GM12878 (cell line): Measurements from ENCODE around the gene NEK1. TPM values are rescaled to one million over a fixed set of nuclear protein-coding genes. Genes with fewer than 3 reads are reported as not detected.

ENCODE experiments used
- ATF3 ChIP-seq: IDR thresholded peaks from 2 replicates; pipeline ENCODE4 v1.6.1; 2011; ENCODE audit warnings: low read depth, mild to moderate bottlenecking, low read length, moderate library complexity, borderline replicate concordance; ENCODE audit errors: extremely low read depth
- ATF7 ChIP-seq: fragments of 450-650 bp; IDR thresholded peaks from 2 replicates; pipeline ENCODE4 v1.6.1; 2016; ENCODE audit warnings: low read depth, mild to moderate bottlenecking
- BRCA1 ChIP-seq: IDR thresholded peaks from 2 replicates; pipeline ENCODE4 v1.6.1; 2011; ENCODE audit warnings: low read depth, low read length, improper control_type of control experiment
- CEBPB ChIP-seq, 2 experiments: fragments of 150-350 bp in 1 of 2; IDR thresholded peaks; 2 replicates each; pipeline ENCODE4 v1.6.1; 2012 to 2014; ENCODE audit warnings: low read depth in 2 of 2, low read length in 2 of 2, borderline replicate concordance in 1 of 2, inconsistent platforms in 1 of 2
- CHD4 ChIP-seq: fragments of 200-600 bp; sonication (generic); IDR thresholded peaks from 2 replicates; pipeline ENCODE4 v1.6.1; 2016; ENCODE audit warnings: mild to moderate bottlenecking
- E4F1 ChIP-seq: fragments of 450-650 bp; IDR thresholded peaks from 2 replicates; pipeline ENCODE4 v1.6.1; 2018; ENCODE audit warnings: borderline replicate concordance, mild to moderate bottlenecking; ENCODE audit not compliant: partially characterized antibody
- ETV6 ChIP-seq, 2 experiments: fragments of 450-650 bp in 1 of 2; IDR thresholded peaks in 1 of 2; conservative IDR thresholded peaks in 1 of 2; 2 replicates each; pipeline ENCODE4 v1.6.1; 2014; ENCODE audit warnings: antibody characterized with exemption in 1 of 2, borderline replicate concordance in 1 of 2, low read depth in 1 of 2, mild to moderate bottlenecking in 1 of 2, moderate library complexity in 1 of 2
- HDAC2 ChIP-seq: fragments of 200-600 bp; sonication (generic); IDR thresholded peaks from 2 replicates; pipeline ENCODE4 v1.6.1; 2017
- HDGF ChIP-seq: fragments of 450-650 bp; IDR thresholded peaks from 2 replicates; pipeline ENCODE4 v1.6.1; 2016; ENCODE audit warnings: antibody characterized with exemption
- JUNB ChIP-seq: IDR thresholded peaks from 2 replicates; pipeline ENCODE4 v1.6.1; 2016; ENCODE audit warnings: antibody characterized with exemption, mild to moderate bottlenecking
- KAT2A ChIP-seq: conservative IDR thresholded peaks from 2 replicates; pipeline ENCODE4 v1.6.1; 2011; ENCODE audit warnings: low read depth, low read length; ENCODE audit not compliant: control insufficient read depth
- NFYA ChIP-seq: IDR thresholded peaks from 2 replicates; pipeline ENCODE4 v1.6.1; 2011; ENCODE audit warnings: low read depth, mild to moderate bottlenecking, low read length, improper control_type of control experiment, borderline replicate concordance
- NR2C1 ChIP-seq: fragments of 450-650 bp; IDR thresholded peaks from 2 replicates; pipeline ENCODE4 v1.6.1; 2017; ENCODE audit warnings: antibody characterized with exemption, mild to moderate bottlenecking, moderate library complexity
- SMC3 ChIP-seq: IDR thresholded peaks from 2 replicates; pipeline ENCODE4 v1.6.1; 2011; ENCODE audit warnings: low read length, improper control_type of control experiment, borderline replicate concordance
- STAT1 ChIP-seq: fragments of 450-650 bp; conservative IDR thresholded peaks from 2 replicates; pipeline ENCODE4 v1.6.1; 2014; ENCODE audit warnings: antibody characterized with exemption, mild to moderate bottlenecking
- TARDBP ChIP-seq: IDR thresholded peaks from 2 replicates; pipeline ENCODE4 v1.6.1; 2016; ENCODE audit warnings: borderline replicate concordance
- TBL1XR1 ChIP-seq: IDR thresholded peaks from 2 replicates; pipeline ENCODE4 v1.6.1; 2012; ENCODE audit warnings: low read depth, low read length, improper control_type of control experiment
- ZBTB40 ChIP-seq: fragments of 450-650 bp; IDR thresholded peaks from 2 replicates; pipeline ENCODE4 v1.6.1; 2016; ENCODE audit warnings: mild to moderate bottlenecking, moderate library complexity, borderline replicate concordance
- ZSCAN29 ChIP-seq: fragments of 450-650 bp; IDR thresholded peaks from 2 replicates; pipeline ENCODE4 v1.6.1; 2017; ENCODE audit warnings: mild to moderate bottlenecking, moderate library complexity
- polyA plus RNA-seq, 11 experiments: library from polyadenylated mRNA; depleted of rRNA in 4 of 11; unstranded in 6 of 11; stranded (reverse) in 5 of 11; fragments of >200 nt; fragmentation: Nextera tagmentation in 4 of 11; fragmentation: Illumina TruSeq in 1 of 11; extraction: Ambion mirVana in 4 of 11; extraction: Trizol in 1 of 11; gene quantifications; 1 replicate in 1 of 11; 2 replicates in 10 of 11; pipeline versions ENCODE4 v1.2.1 to v1.2.3, GENCODE V29; 2011 to 2016; ENCODE audit warnings: inconsistent platforms in 2 of 11, missing spikeins in 2 of 11, low read depth in 1 of 11
- total RNA-seq, 4 experiments: library from RNA; depleted of rRNA in 3 of 4; stranded (reverse); fragments of >200 nt in 3 of 4; fragmentation: Illumina TruSeq in 1 of 4; extraction: Trizol in 1 of 4; gene quantifications; 2 replicates each; pipeline versions ENCODE4 v1.2.1 to v1.2.3, GENCODE V29; 2013 to 2021

The NEK1 gene
- total and polyA plus RNA-seq, 10 of the 15 experiments (the other 5 are each of a cell fraction or from before 2014, with no cell fraction given), result 4.9 to 16.1 (median 7.5) TPM

DNA sequence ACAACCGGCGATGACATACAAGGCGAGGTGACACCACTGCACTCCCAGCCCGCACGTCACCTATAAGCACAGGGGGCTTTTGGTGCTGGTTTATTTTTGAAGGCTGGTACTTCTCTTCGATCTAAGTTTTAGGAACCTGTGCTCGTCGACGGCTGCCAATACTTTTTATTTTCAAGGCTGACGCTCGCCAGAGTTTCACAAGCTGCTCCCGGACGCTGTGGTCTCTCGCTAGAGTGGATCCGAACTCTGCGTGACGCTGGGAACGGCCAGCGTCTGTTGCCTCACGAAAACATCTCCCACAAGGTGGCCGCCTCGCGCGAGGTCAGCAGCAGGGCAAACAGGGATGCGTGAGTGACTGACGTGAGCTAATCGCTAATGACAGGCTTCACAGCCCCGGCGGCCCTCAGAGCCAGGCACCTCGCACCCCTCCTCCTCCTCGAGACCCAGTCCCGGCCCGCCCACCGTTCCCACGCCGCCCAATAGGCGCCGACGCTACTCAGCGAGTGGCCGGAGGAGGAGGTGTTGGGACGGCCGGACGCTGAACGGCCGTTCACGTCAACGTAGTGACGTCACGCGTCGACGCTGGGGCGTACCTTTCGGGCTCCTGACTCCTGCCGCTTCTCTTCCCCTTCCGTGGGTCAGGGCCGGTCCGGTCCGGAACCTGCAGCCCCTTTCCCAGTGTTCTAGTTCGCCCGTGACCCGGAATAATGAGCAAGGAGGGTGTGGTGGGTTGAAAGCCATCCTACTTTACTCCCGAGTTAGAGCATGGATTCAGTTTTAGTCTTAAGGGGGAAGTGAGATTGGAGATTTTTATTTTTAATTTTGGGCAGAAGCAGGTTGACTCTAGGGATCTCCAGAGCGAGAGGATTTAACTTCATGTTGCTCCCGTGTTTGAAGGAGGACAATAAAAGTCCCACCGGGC is 7.8 kb upstream of the NEK1 start, which contains the start of gene CLCN3 (continued):
- TF ChIP-seq ZSCAN29 (no peak), ATF7 (peak; percentile 98), ZBTB40 (no peak), NFYA (no peak), CEBPB (IDR thresholded peaks at IDR 0.05; ENCODE audit: borderline replicate concordance in 1 of 2, low read depth in 2 of 2, low read length in 2 of 2) (no peak), BRCA1 (no peak), JUNB (no peak), NR2C1 (peak; percentile 74), TARDBP (no peak; the same call in 1 of the 2 replicates), TBL1XR1 (no peak), CHD4 (no peak), ETV6 (conservative IDR thresholded peaks at IDR 0.05 in 1 of 2, IDR thresholded peaks at IDR 0.05 in 1 of 2; ENCODE audit: borderline replicate concordance in 1 of 2, low read depth in 1 of 2) (no peak; a peak in 1 of 4 replicates), KAT2A (no peak), HDAC2 (no peak), STAT1 (no peak), HDGF (peak; percentile 100), ATF3 (no peak), SMC3 (no peak), E4F1 (peak; percentile 47)
